ENCODE measurements around the gene QPRT.

- no peak for TF ChIP-seq CTCF (IDR thresholded peaks at IDR 0.05)
- TF ChIP-seq, protein P1, sequence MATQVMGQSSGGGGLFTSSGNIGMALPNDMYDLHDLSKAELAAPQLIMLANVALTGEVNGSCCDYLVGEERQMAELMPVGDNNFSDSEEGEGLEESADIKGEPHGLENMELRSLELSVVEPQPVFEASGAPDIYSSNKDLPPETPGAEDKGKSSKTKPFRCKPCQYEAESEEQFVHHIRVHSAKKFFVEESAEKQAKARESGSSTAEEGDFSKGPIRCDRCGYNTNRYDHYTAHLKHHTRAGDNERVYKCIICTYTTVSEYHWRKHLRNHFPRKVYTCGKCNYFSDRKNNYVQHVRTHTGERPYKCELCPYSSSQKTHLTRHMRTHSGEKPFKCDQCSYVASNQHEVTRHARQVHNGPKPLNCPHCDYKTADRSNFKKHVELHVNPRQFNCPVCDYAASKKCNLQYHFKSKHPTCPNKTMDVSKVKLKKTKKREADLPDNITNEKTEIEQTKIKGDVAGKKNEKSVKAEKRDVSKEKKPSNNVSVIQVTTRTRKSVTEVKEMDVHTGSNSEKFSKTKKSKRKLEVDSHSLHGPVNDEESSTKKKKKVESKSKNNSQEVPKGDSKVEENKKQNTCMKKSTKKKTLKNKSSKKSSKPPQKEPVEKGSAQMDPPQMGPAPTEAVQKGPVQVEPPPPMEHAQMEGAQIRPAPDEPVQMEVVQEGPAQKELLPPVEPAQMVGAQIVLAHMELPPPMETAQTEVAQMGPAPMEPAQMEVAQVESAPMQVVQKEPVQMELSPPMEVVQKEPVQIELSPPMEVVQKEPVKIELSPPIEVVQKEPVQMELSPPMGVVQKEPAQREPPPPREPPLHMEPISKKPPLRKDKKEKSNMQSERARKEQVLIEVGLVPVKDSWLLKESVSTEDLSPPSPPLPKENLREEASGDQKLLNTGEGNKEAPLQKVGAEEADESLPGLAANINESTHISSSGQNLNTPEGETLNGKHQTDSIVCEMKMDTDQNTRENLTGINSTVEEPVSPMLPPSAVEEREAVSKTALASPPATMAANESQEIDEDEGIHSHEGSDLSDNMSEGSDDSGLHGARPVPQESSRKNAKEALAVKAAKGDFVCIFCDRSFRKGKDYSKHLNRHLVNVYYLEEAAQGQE (IDR thresholded peaks at IDR 0.05; ENCODE audit: insufficient read depth in 1 of 2, low read depth in 2 of 2, low read length in 1 of 2): no peak
Observed at GRCh38 chr16:29688172-29688571, 9.2 kb downstream of the QPRT start.
